NOMO-1 treated with dmso at 0.1 percent for 144 hours (cell line): ENCODE results near the gene CNKSR3.

Source experiments
- DNase-seq: peaks from one replicate; lab custom pipeline; 2025; ENCODE audit not compliant: unreplicated experiment; lab: John Stamatoyannopoulos, UW

The CNKSR3 gene

GRCh38 chr6:154504102-154504501 lies 6.4 kb downstream of the CNKSR3 start:
- no peak for DNase-seq

GRCh38 chr6:154503658-154504057 lies 6.8 kb downstream of the CNKSR3 start:
- DNase-seq = no peak

GRCh38 chr6:154502553-154502952 lies 7.9 kb downstream of the CNKSR3 start:
- no peak for DNase-seq

- no peak for DNase-seq
Measured at GRCh38 chr6:154501578-154501868, 9.0 kb downstream of the CNKSR3 start.

GRCh38 chr6:154500769-154501577 lies 9.5 kb downstream of the CNKSR3 start:
- DNase-seq = no peak

GRCh38 chr6:154499855-154500589 lies 10.5 kb downstream of the CNKSR3 start:
- no peak for DNase-seq

GRCh38 chr6:154498340-154498934 lies 12.0 kb downstream of the CNKSR3 start:
- DNase-seq = no peak

- DNase-seq = no peak
Measured at GRCh38 chr6:154496793-154497517, 13.5 kb downstream of the CNKSR3 start.

GRCh38 chr6:154496186-154496585 lies 14.3 kb downstream of the CNKSR3 start:
- no peak for DNase-seq

GRCh38 chr6:154494592-154495311 lies 15.7 kb downstream of the CNKSR3 start:
- no peak for DNase-seq

- DNase-seq = no peak
Measured at GRCh38 chr6:154491567-154492470, 18.7 kb downstream of the CNKSR3 start.

GRCh38 chr6:154489822-154490221 lies 20.7 kb downstream of the CNKSR3 start:
- DNase-seq = no peak

- DNase-seq = no peak
Measured at GRCh38 chr6:154488802-154489437, 21.6 kb downstream of the CNKSR3 start.

GRCh38 chr6:154488248-154488593 lies 22.3 kb downstream of the CNKSR3 start:
- no peak for DNase-seq

- no peak for DNase-seq
Measured at GRCh38 chr6:154487367-154488247, 22.9 kb downstream of the CNKSR3 start.

- DNase-seq = no peak
Measured at GRCh38 chr6:154485815-154486214, 24.7 kb downstream of the CNKSR3 start.

GRCh38 chr6:154484942-154485341 lies 25.5 kb downstream of the CNKSR3 start:
- DNase-seq = no peak

- no peak for DNase-seq
Measured at GRCh38 chr6:154482858-154483257, 27.6 kb downstream of the CNKSR3 start.
